AML-193 (cell line): ENCODE measurements around the gene PRPF6.
A peak's percentile ranks its signal among the peaks of the same experiment; 100 is the strongest.

Experiments
- DNase-seq, 2 experiments: peaks; one replicate each; lab custom pipeline; 2025; lab: John Stamatoyannopoulos, UW

PRPF6 gene

DNA sequence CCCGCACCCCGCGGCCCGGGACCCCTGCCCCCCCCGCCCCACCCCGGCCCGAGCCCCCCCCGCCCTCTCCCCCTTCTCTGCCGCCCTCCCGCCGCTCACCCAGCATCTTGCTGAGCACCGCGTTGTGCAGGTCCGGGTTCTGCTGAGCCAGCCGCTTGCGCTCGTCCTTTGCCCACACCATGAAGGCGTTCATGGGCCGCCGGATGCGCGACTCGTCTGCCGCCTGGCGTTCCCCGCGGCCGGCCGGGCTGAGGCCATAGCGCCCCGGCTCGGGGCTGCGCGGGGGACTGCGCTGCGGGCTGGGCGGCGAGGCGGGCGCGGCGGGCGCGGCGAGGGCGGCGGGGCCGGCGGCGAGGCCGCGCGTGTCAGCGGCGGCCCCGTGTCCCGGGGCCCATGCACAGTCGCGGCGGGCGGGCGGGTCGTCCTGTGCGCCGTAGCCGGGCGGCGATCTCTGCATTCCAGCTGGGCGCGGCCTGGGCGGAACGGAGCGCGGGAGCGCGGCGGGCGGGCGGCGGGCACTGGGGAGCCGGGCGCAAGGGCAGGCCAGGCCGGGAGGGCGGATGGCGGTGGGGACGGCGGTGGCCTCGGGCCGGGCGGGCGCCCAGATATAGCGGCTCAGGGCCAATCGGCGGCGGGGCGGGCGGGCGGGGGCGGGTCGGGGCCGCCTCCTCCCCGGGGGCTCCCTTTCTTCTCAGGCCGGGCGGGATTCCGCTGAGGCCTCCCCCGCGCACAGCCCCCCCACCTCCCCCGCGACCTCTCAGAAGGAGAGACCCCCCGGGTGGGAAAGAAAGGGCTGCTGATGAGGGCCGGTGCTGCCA is 68.3 kb downstream of the PRPF6 start, which contains the start of gene SOX18:
TSS of gene SOX18 (minus strand) at position 580 of the 818 bp plus-strand sequence. CDS start at position 457, 123 bp downstream.
- peak; percentile 14 to 22 for DNase-seq

DNA sequence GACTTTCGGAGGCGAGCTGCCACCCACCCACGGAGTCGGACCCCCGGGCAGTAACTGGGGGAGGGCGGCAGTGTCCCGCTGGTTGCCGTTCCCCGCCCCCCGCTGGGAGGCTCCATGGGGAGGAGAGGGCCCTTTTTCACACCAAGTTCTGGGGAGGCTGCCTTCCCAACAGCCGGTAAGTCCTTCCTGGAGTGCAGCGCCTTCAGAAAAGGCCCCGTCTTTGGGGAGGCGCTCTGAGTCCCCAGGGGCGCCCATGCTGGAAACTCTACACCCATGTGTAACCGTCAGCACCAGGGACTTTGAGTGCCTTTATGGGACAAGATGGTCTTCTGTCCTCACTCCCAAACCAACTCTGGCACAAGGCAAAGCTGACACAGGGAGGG is 68.9 kb downstream of the PRPF6 start:
- DNase-seq: no peak

DNA sequence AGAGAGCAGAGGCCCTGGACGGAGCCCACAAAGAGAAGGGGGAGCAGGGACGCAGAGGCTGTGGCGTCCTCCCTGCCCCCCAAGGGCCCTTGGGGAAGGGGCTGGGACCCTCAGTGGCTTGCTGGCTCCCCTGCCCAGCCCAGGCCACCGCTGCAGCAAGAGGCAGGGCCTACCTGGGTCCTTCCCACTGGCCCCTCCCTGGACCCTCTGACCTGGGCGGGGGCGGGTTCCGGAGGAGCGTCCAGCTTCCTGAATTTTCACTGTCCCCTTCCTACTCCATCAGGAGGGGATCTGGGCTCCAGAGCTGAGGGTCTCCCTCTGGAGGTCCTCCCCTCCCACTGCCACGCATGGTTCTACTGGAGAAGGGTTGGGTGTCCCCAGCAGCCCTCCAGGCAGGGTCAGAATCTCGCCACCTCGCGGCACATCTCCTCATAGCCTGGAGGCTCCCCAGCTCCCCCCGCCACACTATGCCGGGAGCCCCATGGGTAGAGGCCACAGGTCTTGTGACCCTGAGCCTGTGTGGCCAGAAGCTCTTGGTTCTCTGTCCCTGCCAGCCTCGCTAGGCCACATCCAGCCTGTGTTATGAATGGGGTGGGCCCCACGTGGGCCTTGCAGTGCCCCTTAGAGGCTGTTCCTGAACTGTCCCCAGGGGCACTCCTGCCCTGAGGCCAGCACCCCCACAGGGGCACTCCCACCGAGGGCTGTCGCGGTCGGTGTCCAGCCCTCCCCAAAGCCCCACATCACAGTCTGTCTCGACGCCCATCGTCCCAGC is 69.5 kb downstream of the PRPF6 start:
- DNase-seq: peak in 1 of 2 experiments; percentile 19

DNA sequence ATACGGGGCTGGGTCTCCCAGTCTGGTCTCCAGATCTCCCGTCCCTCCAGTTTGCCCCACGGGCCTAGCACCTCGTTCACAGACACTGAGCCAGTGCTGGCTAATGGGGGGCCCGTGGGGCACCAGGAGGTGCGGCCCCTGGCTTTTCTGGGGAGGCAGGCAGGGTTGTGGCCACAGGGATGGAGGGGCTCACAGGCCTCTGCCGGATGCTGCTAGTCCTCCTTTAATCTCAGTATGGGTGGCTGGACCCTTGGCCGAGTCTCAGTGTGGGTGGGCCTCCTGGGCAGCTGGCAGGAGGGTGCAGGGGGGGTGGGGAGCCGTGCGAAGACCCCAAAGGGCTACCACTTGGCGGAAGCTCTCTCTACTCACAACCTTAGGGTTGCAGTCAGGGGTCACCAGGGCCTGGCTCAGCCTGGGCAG is 70.1 kb downstream of the PRPF6 start:
- no peak for DNase-seq

DNA sequence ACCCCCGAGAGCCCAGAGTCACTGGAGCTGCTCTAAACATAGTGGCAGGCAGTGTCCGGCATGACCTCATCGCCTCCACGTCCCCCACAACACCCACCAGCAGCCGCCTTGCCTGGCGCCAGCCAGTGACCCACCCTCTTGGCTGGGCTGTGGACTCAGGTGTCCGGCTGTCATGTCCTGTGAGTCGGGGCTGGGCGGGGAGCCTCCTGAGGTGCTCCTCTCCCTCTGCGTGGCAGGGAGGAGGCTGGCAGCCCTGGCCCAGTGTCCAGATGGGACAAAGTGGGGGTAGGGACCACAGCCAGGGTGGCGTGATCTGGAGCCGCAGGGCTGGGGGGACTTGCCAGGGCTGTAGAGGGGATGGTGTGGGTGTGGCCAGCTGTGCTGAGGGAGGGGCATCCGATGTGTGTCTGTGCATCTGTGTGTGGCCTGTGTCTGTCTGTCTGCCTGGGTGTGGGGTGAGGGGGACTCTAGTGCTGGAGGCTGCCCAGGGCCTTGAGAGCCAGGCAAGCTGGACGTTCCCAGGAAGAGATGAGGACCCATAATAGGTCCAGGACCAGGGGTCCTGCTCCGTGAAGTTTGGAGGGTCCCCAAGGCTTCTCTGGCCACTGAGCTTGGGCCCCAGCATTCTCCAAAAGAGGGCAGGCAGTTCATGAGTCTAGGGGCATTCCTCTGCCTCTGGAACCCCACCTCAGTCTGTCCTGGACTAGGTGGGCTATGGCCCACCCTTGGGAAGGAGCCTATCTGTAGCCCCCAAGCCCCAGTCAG is 70.8 kb downstream of the PRPF6 start:
- DNase-seq: no peak

DNA sequence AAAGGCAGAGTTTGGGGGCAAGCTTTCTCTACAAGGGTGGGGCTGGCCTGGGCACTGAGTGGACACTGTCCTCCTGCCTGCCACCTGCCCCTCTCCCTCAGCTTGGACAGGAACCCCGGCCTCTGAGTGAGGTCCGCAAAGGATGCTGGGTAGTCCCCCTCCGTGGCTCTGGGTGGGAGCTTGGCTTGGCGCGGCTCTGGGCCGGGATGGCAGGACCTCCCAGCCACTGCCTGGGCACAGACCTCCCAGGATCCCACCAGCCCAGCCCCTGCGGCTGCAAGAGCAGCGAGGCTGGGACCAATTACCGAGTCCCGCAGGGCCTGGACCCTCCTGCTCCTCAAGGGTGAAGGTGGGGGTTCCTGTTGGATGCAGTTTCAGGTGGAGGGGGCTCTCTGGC is 71.4 kb downstream of the PRPF6 start:
- no peak for DNase-seq

DNA sequence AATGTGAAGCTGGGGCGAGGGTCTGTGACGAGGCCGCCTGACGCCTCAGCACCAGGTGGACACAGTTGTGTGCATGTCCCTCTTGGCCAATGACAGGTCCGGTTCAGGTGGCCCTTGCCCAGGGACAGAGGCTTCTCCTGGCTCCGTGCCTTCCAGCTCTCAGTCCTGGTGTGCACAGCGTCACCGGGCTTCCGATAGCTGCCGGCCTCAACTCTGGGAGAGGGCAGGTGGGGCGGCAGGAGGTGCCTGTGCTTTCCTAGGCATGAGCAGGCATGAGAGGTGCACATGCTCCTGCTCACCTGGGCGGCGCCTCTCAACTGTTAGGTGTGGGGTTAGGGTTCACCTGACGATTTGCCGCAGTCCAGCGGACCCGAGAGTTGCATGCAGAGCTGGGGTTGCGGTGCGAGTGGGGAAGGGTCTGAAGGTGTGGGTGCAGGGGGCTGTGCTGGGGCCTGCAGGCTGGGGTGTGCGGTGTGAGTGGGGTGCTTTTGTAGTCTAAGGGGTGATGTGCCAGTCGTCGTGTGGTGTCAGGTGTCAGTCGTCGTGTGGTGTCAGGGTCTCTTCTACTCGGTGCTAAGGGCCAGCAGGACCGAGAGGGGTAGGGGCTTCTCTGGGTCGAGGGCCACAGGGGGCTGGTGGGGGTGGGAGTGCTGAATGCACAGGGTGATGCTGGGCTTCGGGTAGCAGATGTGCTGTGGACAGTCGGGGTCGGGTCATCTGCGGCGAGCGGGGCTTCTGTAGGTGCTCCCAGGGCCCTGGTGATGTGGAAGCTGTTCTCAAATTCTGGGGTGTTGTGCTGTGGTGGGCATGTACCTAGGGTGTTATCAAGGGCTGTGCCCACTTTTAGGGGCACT is 72.3 kb downstream of the PRPF6 start:
- DNase-seq: no peak

DNA sequence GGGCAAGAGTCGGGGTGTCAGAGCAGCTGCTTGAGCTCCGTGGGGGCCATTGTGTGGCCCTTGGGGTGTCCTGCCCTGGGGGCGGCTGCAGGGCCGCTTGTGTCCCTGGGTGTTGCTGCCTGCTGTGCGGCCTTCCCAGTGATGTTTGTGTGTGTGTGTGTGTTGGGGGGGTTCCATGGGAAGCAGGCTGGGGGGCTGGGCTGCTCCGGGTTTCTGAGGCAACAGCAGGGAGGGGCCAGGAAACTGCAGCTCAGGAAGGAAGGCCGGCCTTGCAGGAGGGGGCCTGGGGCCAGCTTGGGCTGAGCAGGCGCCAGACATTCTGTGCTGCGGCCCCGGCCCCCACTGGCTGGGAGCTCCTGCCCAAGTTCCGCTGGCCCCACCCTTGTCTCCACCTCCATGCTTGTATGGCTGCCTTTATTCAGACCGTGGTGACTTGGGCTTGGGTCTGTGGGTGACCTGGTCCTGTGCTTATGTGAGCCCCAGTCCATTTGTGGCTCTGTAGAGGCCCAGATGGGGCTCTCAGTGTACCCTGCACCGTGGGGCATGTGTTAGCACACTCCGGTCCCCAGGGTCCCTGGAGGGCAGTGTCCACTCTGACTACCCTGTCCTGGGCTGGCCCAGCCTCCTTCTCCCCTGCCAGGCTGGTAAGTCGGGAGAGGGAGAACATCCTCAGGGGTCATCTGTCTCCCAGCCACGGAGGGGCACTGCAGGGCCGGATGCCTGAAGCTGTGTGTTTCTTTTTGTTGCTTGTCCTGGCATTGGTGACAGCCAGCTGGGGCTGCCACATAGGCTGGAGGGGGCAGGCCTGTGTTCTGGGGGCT is 73.1 kb downstream of the PRPF6 start:
- DNase-seq: no peak

DNA sequence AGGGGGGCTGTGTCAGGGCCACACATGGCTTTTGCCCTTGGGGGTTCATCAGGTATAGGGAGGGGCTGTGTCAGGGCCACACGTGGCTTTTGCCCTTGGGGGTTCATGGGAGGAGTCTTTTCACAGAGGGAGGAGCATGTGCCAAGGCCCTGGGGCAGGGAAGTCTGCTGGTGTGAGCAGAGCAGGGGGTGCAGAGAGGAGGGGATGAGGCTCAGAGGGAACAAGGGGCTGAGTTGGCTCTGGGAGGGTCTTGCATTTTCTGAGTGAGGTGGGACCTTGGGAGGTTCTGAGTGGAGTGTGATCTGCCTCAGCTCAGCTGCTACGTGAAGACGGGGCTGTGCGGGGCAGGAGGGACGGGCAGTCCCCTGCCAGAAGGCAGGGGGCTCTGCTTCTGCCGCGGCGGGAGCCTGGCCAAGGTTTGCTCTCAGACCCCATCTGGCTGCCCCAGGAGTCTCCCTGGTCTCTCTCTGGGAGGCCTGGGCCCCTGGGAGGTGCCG is 74.5 kb downstream of the PRPF6 start:
- no peak for DNase-seq

DNA sequence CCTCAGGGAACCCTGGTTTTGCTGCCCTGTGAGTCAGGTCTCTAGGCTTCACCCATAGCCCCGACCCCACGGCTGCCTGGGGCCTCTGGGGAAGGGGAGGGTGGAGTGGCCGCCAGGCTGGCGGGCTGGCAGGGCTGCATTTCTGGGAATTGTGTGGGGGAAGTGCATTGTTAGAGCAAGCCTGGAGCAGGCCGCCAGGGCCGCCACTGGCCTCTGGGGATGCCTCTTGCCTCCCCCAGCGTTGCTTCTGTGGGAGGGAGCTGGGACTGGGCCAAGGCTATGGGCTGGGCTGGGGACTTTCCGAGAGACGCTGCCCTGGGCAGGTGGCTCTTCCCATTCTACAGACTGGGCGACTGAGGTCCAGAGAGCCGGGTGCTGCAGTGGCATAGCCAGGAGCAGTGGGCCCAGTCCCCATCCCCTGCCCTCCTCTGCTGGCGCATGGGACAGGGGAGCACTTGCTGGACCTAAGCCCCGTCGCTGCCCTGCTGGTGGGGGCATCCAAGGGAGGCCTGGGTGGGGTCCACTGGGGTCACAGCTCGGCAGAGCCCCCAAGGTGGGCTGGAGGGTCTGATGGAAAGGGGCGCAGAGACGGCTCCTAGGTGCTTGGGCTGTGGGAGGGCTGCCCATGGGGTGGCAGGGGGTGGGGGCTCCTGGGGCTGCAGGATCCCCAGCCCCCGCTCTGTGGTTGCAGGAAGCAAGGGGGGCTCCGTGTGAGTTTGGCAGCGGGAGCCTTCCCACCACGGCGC is 75.1 kb downstream of the PRPF6 start:
- DNase-seq: no peak

DNA sequence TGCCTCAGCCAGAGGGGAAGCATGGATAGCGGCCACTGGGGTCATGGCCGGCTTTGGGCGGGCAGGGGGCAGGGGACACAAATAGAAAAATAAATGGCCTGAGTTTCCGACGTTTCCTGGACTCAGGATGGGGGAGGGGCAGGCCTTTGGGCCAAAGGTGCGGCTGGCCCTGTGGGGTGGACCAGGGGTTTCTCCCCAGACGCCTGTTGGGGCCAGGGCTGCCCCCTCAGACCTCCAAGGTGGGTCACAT is 75.6 kb downstream of the PRPF6 start:
- no peak for DNase-seq

DNA sequence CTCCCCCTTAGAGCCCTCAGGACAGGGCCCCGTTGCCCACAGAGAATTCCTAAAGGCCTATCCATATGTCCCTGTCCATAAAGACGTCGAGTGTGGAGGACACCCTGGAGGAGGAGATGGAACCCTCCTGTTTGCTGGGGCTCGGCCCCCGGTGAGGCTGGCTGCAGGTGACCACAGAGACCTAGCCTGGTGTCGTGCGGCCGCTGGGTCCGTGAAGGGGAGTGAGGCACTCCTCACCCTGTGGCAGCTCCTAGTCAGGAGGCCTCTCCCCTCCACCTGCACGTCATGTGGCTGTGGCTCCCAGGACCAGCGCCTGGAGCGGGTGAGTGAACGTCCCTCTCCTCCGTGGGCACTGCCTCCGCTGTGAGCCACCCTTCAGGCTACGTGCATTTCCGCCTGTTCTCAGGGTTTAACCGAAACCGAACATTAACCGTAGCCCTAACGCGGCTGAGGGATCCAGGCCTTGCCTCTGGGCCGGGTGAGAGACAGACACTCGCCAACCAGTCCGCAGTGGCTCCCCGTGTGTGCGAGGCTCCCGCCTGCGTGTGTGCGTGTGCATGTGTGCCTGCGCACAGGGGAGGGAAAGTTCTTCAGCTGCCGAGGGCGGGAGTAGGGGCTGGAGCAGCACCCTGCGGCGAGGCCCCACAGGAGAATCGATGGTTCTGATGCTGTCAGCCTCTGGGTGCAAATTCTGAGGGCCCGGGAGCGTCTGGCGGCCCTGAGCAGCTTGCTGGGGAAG is 76.1 kb downstream of the PRPF6 start:
- no peak for DNase-seq

DNA sequence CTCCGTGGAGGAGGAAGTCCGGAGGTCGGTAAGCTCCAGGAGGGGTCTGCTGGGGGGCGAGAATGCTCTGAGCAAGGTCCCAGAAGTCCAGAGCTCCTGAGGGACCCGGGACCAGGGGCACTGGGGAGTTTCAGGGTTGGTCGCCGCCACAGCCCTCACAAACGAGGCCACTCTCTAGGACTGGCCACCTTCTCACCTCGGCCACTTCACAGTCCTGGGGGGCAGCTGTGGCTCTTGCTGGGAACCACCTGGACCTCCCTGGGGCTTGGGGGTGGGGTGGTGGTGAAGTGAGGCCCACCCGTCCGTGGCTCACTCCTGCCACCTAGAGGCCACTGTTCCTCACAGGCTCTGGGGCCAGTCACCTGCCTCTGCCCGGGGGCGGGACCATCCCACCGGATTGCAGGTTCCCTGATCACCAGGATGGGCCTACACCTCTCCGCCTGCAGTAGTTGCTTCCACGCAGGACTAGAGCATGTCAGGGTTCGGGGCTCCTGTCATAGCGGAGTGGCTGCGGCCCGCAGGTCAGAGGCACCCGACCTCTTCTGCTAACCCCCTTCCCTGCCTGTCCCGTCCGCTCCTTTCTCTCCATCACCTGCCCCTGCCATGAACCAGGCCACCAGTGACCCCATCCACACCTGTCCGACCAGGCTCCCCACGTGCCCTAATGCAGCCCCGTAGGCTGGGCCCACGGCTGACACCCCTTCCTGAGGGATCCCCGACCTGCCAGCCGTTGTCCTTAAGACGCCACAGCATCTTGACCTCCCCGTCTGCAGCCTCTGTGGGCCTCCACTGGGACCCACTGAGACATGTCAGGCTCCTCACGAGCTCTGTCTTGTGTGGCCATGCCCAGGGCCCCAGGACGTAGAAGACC is 76.9 kb downstream of the PRPF6 start:
- DNase-seq: peak; percentile 26 to 43

DNA sequence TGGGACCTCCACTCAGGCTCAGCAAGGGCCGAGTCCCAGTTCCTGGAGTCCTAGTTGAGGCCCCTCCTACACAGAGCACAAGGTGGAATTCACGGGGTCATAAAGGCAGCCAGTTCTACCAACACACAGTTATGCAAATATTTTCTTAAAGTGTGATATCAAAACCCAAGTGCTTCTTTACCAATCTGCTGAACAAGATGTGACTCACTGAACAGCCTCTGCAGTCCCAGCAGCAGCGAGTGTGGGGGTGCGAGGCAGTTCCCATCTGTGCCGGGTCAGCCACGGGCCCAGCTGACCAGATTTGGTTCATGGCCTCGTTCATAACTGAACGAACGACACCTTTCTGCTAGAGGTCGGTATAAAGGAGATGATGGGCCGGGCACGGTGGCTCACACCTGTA is 77.6 kb downstream of the PRPF6 start:
- DNase-seq: no peak

DNA sequence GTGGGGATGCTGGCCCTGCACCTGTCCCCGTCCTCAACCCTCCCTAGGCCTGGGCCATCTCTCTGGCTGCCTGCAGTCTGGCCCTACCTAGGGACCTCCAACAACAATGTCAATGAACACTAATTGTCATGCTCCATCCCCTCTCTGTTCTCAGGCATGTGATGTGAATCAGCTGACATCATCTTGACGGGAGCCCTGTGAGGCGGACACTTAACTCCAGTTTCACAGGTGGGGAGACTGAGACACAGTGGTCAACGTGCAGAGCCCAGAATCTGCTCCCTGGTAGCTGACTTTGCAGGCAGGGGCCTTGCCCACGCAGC is 81.3 kb downstream of the PRPF6 start:
- no peak for DNase-seq

DNA sequence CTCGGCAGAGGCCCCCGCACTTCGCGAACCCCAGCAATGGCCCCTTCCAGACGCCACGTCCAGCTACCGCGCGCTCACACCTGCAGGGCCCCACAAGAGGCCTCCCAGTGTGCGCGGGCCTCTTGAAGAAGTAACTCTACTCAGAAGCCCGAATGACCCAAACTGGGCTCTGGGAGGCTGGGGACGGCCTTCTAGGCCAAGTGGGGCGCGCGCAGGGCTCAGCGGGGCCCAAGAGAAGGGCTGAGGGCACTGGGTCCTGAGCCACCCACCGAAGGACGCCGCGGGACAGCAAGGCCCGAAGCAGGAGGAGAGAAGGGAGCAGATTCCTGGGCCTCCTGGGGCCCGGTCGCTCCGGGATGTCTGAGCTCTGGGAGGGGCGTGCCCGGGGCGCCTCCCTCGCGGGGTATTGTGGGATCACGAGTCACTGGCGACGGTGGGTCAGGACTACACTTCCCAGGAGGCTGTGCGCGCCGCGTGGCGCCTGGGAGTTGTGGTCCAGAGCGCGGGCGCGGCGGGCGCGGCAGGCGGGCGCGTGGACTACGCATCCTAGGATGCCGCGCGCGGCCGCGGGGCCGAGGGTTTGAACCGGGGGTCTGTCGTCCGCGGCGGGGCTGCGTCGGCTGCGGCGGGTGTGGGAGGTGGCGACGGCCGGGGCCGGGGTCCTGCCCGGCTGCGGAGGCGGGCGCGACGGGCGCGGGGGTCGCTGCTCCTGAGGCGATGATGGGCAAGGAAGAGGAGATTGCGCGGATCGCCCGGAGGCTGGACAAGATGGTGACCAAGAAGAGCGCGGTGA is 81.9 kb downstream of the PRPF6 start, which contains the start of gene TCEA2:
TSS of gene TCEA2 (plus strand) at position 603 of the 793 bp plus-strand sequence. CDS start at position 718, 115 bp downstream.
- peak; percentile 83 to 88 for DNase-seq

DNA sequence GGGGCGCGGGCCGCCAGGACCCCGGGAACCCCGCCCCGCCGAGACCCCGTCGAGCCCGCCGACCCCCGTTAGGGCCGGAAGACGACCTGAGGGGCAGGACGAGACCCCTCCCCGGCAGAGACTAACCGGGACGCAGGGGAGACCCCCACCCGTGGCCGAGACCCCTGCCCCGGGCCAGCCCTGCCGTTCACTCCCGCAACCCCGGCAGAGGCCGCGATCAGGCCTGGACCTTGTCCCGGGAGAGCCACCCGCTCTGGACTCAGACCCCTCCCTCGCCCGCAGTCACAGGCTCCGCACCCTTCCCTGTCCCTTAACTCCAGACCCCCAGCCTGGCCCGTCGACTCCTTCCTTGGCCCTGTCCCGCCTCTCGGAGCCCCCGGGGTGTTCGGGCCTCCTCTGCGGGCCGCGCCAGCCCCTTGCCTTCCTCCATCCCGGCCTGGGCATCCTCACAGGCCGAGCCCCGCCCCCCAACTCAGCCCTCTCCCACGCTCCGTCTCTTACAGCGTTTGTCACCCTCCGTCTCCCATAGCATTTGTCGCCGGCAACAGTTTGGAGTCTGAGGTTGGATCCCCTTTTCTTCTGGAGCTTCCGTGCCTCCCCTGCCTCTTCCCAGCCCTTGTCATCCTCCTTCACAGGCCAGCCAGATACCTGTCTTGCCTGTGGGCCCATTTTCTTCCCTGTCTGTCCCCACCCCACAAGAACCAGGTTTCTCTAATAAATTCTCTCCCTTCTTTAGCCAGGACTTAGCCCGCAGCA is 82.6 kb downstream of the PRPF6 start:
- no peak for DNase-seq
